Mammary epithelial cell (primary cell): ENCODE results near the gene SSX4B.

Experiments
- CTCF ChIP-seq, 2 donors: IDR thresholded peaks in 1 of 2; conservative IDR thresholded peaks in 1 of 2; 2 replicates each; pipeline ENCODE4 v1.5.1; 2011 to 2012; ENCODE audit warnings: inconsistent platforms in 2 of 2, low read length in 2 of 2, mild to moderate bottlenecking in 2 of 2, control low read depth in 1 of 2, low read depth in 1 of 2; ENCODE audit not compliant: insufficient read depth in 1 of 2; ENCODE audit errors: extremely low read depth in 1 of 2
- EZH2 ChIP-seq: IDR thresholded peaks from 2 replicates; pipeline ENCODE4 v1.6.1; 2012; ENCODE audit warnings: low read length, inconsistent platforms, borderline replicate concordance

GRCh38 chrX:48451708-48452107, 39.9 kb upstream of the SSX4B start:
- TF ChIP-seq CTCF (conservative IDR thresholded peaks at IDR 0.05 in 1 of 2, IDR thresholded peaks at IDR 0.05 in 1 of 2; ENCODE audit: extremely low read depth in 1 of 2, insufficient read depth in 1 of 2, low read depth in 1 of 2, low read length in 2 of 2) (no peak), EZH2 (no peak)
